Measurements from ENCODE around the gene EPB41L3.
"Not testable (repeated sequence)": the region's sequence is repeated elsewhere in the genome, so short reads cannot be mapped to it uniquely, and the experiment has no call there.

The EPB41L3 gene

GRCh38 chr18:5490753-5491480, 52.9 kb downstream of the EPB41L3 start:
- Histone ChIP-seq H3K27me3 (replicated peaks; ENCODE audit: control insufficient read depth, insufficient read depth, low read length) (no peaks in the 10 kb centered on the region), H3K9ac (ENCODE audit: low read length) (no peak overlapping the region), H3K4me1 (ENCODE audit: control insufficient read depth, insufficient read depth, low read length) (no peaks in the 10 kb centered on the region), H3K9me3 (ENCODE audit: control insufficient read depth, low read length) (peaks cover 1% of the 10 kb centered on the region), H3K4me3 (ENCODE audit: low read length) (no peak overlapping the region), H3K36me3 (ENCODE audit: control insufficient read depth, insufficient read depth, low read length, severe bottlenecking) (peaks cover 10% of the 10 kb centered on the region)
- DNase-seq (ENCODE audit: low read depth) = no peak

DNA sequence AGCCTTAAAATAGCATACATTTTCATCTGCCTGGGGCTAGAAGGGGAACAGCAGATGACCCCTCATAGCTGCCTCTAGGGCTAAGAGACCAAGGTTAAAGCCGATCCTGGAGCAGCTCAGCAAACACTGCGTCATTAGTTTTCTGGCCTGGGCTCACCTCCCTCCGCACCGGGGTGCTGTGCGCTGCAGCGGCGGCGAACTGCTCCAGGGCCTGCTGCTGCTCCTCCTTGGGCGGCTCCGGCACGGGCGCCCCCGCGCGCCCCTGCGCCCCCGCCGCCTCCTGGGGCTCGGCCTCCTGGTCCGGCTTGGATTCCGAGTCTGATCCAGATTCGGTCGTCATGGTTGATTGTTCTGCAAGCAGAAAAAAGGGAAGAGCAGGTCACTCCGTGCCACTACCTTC, 55.0 kb downstream of the EPB41L3 start:
- peaks cover 11% of the 10 kb centered on the region for H3K36me3 ChIP-seq (ENCODE audit: control insufficient read depth, insufficient read depth, low read length, severe bottlenecking)
- H3K4me3 ChIP-seq (ENCODE audit: low read length) = peak overlapping the region; percentile 62
- H3K4me1 ChIP-seq (ENCODE audit: control insufficient read depth, insufficient read depth, low read length) = no peaks in the 10 kb centered on the region
- DNase-seq (ENCODE audit: low read depth) = no peak
- no peaks in the 10 kb centered on the region for H3K27me3 ChIP-seq (replicated peaks; ENCODE audit: control insufficient read depth, insufficient read depth, low read length)
- H3K9me3 ChIP-seq (ENCODE audit: control insufficient read depth, low read length) = peaks cover 3% of the 10 kb centered on the region
- H3K9ac ChIP-seq (ENCODE audit: low read length) = peak overlapping the region; percentile 58

- DNase-seq (ENCODE audit: low read depth); H3K4me1 ChIP-seq (ENCODE audit: control insufficient read depth, insufficient read depth, low read length); H3K4me3 ChIP-seq (ENCODE audit: low read length); H3K27me3 ChIP-seq (replicated peaks; ENCODE audit: control insufficient read depth, insufficient read depth, low read length); H3K9me3 ChIP-seq (ENCODE audit: control insufficient read depth, low read length); H3K9ac ChIP-seq (ENCODE audit: low read length): not testable (repeated sequence)
- peaks cover 11% of the 10 kb centered on the region for H3K36me3 ChIP-seq (ENCODE audit: control insufficient read depth, insufficient read depth, low read length, severe bottlenecking)
These were observed 55.8 kb downstream of the EPB41L3 start for GRCh38 chr18:5488044-5488443.

GRCh38 chr18:5484526-5484925, 59.3 kb downstream of the EPB41L3 start:
- Histone ChIP-seq H3K9ac (ENCODE audit: low read length) (no peak overlapping the region), H3K4me3 (ENCODE audit: low read length) (no peak overlapping the region), H3K9me3 (ENCODE audit: control insufficient read depth, low read length) (peaks cover 3% of the 10 kb centered on the region), H3K27me3 (replicated peaks; ENCODE audit: control insufficient read depth, insufficient read depth, low read length) (no peaks in the 10 kb centered on the region), H3K4me1 (ENCODE audit: control insufficient read depth, insufficient read depth, low read length) (no peaks in the 10 kb centered on the region), H3K36me3 (ENCODE audit: control insufficient read depth, insufficient read depth, low read length, severe bottlenecking) (peaks cover 11% of the 10 kb centered on the region)
- DNase-seq (ENCODE audit: low read depth) = no peak

GRCh38 chr18:5481621-5482020, 62.2 kb downstream of the EPB41L3 start:
- DNase-seq (ENCODE audit: low read depth) = no peak
- Histone ChIP-seq H3K9me3 (ENCODE audit: control insufficient read depth, low read length) (peaks cover 3% of the 10 kb centered on the region), H3K27me3 (replicated peaks; ENCODE audit: control insufficient read depth, insufficient read depth, low read length) (no peaks in the 10 kb centered on the region)

GRCh38 chr18:5478261-5478660, 65.5 kb downstream of the EPB41L3 start:
- no peak for DNase-seq (ENCODE audit: low read depth)
- Histone ChIP-seq H3K9ac (ENCODE audit: low read length) (no peak overlapping the region), H3K4me3 (ENCODE audit: low read length) (no peak overlapping the region), H3K36me3 (ENCODE audit: control insufficient read depth, insufficient read depth, low read length, severe bottlenecking) (peaks cover 17% of the 10 kb centered on the region), H3K27me3 (replicated peaks; ENCODE audit: control insufficient read depth, insufficient read depth, low read length) (no peaks in the 10 kb centered on the region), H3K9me3 (ENCODE audit: control insufficient read depth, low read length) (no peaks in the 10 kb centered on the region), H3K4me1 (ENCODE audit: control insufficient read depth, insufficient read depth, low read length) (peaks cover 15% of the 10 kb centered on the region)

More at GRCh38 chr18:5481621-5482020, 62.2 kb downstream of the EPB41L3 start:
- peaks cover 14% of the 10 kb centered on the region for H3K36me3 ChIP-seq (ENCODE audit: control insufficient read depth, insufficient read depth, low read length, severe bottlenecking)
- no peak overlapping the region for H3K9ac ChIP-seq (ENCODE audit: low read length)
- peaks cover 5% of the 10 kb centered on the region for H3K4me1 ChIP-seq (ENCODE audit: control insufficient read depth, insufficient read depth, low read length)
- no peak overlapping the region for H3K4me3 ChIP-seq (ENCODE audit: low read length)

DNA sequence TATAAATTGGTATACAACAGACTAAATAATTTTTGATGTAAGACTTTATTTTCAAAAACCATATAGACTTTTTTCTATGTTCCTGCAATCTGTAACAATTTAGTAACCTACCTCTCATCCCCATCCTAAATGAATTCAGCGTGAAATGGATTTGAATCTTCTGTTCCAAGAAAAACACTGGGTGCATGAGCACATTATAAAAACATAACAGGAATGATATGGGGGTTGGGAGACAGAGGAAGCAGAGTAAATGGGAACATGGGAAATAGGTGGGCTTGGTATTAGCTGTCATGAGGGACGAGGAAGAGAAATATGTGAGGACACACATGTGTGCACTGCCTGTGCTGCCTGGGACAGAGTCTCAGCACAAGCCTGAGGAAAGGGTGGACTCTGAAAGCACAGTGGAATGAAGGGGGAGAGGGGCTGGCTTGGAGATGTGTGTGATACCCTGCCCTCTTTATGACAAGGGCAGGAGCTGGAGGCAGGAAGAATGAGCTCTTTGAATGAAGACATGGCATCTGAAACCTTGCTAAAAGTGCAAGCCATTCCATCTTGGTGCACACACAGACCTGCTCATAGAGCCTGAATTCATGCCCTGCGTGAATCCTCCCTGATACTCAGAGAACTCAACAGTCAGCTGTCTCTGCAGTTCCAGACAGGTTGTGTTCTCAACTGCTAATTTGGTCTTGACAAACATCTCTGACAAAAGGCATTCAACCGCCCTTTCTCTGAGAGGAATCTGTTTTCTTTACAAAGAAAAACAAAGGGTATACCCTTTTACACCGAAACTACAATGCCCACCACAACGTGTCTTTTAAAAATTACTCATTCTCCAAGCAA, 66.6 kb downstream of the EPB41L3 start:
- no peaks in the 10 kb centered on the region for H3K9me3 ChIP-seq (ENCODE audit: control insufficient read depth, low read length)
- H3K27me3 ChIP-seq (replicated peaks; ENCODE audit: control insufficient read depth, insufficient read depth, low read length) = no peaks in the 10 kb centered on the region
- H3K4me3 ChIP-seq (ENCODE audit: low read length) = no peak overlapping the region
- H3K36me3 ChIP-seq (ENCODE audit: control insufficient read depth, insufficient read depth, low read length, severe bottlenecking) = peaks cover 19% of the 10 kb centered on the region
- peak; percentile 60 for DNase-seq (ENCODE audit: low read depth)
- H3K9ac ChIP-seq (ENCODE audit: low read length) = no peak overlapping the region
- H3K4me1 ChIP-seq (ENCODE audit: control insufficient read depth, insufficient read depth, low read length) = peaks cover 15% of the 10 kb centered on the region

GRCh38 chr18:5475267-5475666, 68.5 kb downstream of the EPB41L3 start:
- no peaks in the 10 kb centered on the region for H3K27me3 ChIP-seq (replicated peaks; ENCODE audit: control insufficient read depth, insufficient read depth, low read length)
- no peak overlapping the region for H3K4me3 ChIP-seq (ENCODE audit: low read length)
- peaks cover 24% of the 10 kb centered on the region for H3K36me3 ChIP-seq (ENCODE audit: control insufficient read depth, insufficient read depth, low read length, severe bottlenecking)
- peaks cover 15% of the 10 kb centered on the region for H3K4me1 ChIP-seq (ENCODE audit: control insufficient read depth, insufficient read depth, low read length)
- DNase-seq (ENCODE audit: low read depth) = peak; percentile 31
- H3K9me3 ChIP-seq (ENCODE audit: control insufficient read depth, low read length) = no peaks in the 10 kb centered on the region
- no peak overlapping the region for H3K9ac ChIP-seq (ENCODE audit: low read length)

GRCh38 chr18:5469340-5469739, 74.5 kb downstream of the EPB41L3 start:
- Histone ChIP-seq H3K9me3 (ENCODE audit: control insufficient read depth, low read length) (no peaks in the 10 kb centered on the region), H3K4me3 (ENCODE audit: low read length) (no peak overlapping the region), H3K36me3 (ENCODE audit: control insufficient read depth, insufficient read depth, low read length, severe bottlenecking) (peaks cover 16% of the 10 kb centered on the region), H3K4me1 (ENCODE audit: control insufficient read depth, insufficient read depth, low read length) (peaks cover 16% of the 10 kb centered on the region), H3K27me3 (replicated peaks; ENCODE audit: control insufficient read depth, insufficient read depth, low read length) (no peaks in the 10 kb centered on the region), H3K9ac (ENCODE audit: low read length) (no peak overlapping the region)
- DNase-seq (ENCODE audit: low read depth) = no peak

- H3K27me3 ChIP-seq (replicated peaks; ENCODE audit: control insufficient read depth, insufficient read depth, low read length) = no peaks in the 10 kb centered on the region
- H3K36me3 ChIP-seq (ENCODE audit: control insufficient read depth, insufficient read depth, low read length, severe bottlenecking) = peaks cover 14% of the 10 kb centered on the region
- no peak overlapping the region for H3K9ac ChIP-seq (ENCODE audit: low read length)
- H3K9me3 ChIP-seq (ENCODE audit: control insufficient read depth, low read length) = no peaks in the 10 kb centered on the region
- no peak overlapping the region for H3K4me3 ChIP-seq (ENCODE audit: low read length)
- H3K4me1 ChIP-seq (ENCODE audit: control insufficient read depth, insufficient read depth, low read length) = peaks cover 25% of the 10 kb centered on the region
- DNase-seq (ENCODE audit: low read depth) = no peak
These were observed 75.4 kb downstream of the EPB41L3 start for GRCh38 chr18:5468394-5468793.

GRCh38 chr18:5467671-5468070, 76.1 kb downstream of the EPB41L3 start:
- DNase-seq (ENCODE audit: low read depth) = no peak
- Histone ChIP-seq H3K4me3 (ENCODE audit: low read length) (no peak overlapping the region), H3K4me1 (ENCODE audit: control insufficient read depth, insufficient read depth, low read length) (peaks cover 32% of the 10 kb centered on the region), H3K9ac (ENCODE audit: low read length) (no peak overlapping the region), H3K36me3 (ENCODE audit: control insufficient read depth, insufficient read depth, low read length, severe bottlenecking) (peaks cover 12% of the 10 kb centered on the region), H3K9me3 (ENCODE audit: control insufficient read depth, low read length) (no peaks in the 10 kb centered on the region), H3K27me3 (replicated peaks; ENCODE audit: control insufficient read depth, insufficient read depth, low read length) (no peaks in the 10 kb centered on the region)
